Measurements from ENCODE around the gene NAP1L5. TPM values are rescaled to one million over a fixed set of nuclear protein-coding genes. Genes with fewer than 3 reads are reported as not detected.
A peak's percentile ranks its signal among the peaks of the same experiment; 100 is the strongest.

Gene NAP1L5
- total RNA-seq, 2 experiments from 2014 or later: 17.3 to 17.9 TPM

- DNase-seq (no peak), ATAC-seq (ENCODE audit: poor library complexity) (no peak)
- no peak overlapping the region for H3K4me3 Mint-ChIP-seq
- H3K4me3 ChIP-seq (ENCODE audit: low read length): no peak overlapping the region
- CTCF ChIA-PET: no interaction called here
- POLR2A ChIA-PET: no interaction called here
- TF ChIP-seq CTCF (IDR thresholded peaks at IDR 0.05): no peak
- H3K4me1 Mint-ChIP-seq (ENCODE audit: low read depth): peaks cover 4% of the 10 kb centered on the region
- intact Hi-C loops (cut with DNase I, micrococcal nuclease): no loop called here
- no peak overlapping the region for H3K27ac Mint-ChIP-seq
- no peaks in the 10 kb centered on the region for H3K27me3 ChIP-seq (ENCODE audit: control insufficient read depth in 1 of 2, insufficient read depth in 2 of 2, low read length in 2 of 2)
- H3K27ac ChIP-seq (ENCODE audit: low read depth in 1 of 2, low read length in 2 of 2): no peak overlapping the region
- H3K4me1 ChIP-seq (ENCODE audit: insufficient read depth, low read length): no peaks in the 10 kb centered on the region
- no peaks in the 10 kb centered on the region for H3K27me3 Mint-ChIP-seq
- peaks cover 12% of the 10 kb centered on the region for H3K9me3 Mint-ChIP-seq
- H3K36me3 Mint-ChIP-seq (ENCODE audit: low read depth): peaks cover 92% of the 10 kb centered on the region
- peaks cover 5 to 24% of the 10 kb centered on the region in 2 experiments for H3K9me3 ChIP-seq (ENCODE audit: control insufficient read depth in 1 of 2, insufficient read depth in 1 of 2, low read length in 2 of 2)
- H3K36me3 ChIP-seq (ENCODE audit: insufficient read depth, low read length): peaks cover 73% of the 10 kb centered on the region
Observed at GRCh38 chr4:88719381-88719780, 21.8 kb upstream of the NAP1L5 start.

GRCh38 chr4:88718098-88718497 lies 20.5 kb upstream of the NAP1L5 start:
- POLR2A ChIA-PET: no interaction called here
- Histone ChIP-seq H3K4me1 (ENCODE audit: insufficient read depth, low read length) (no peaks in the 10 kb centered on the region), H3K27ac (ENCODE audit: low read depth in 1 of 2, low read length in 2 of 2) (no peak overlapping the region), H3K36me3 (ENCODE audit: insufficient read depth, low read length) (peaks cover 62% of the 10 kb centered on the region), H3K9me3 (ENCODE audit: control insufficient read depth in 1 of 2, insufficient read depth in 1 of 2, low read length in 2 of 2) (peaks cover 5 to 24% of the 10 kb centered on the region in 2 experiments), H3K27me3 (ENCODE audit: control insufficient read depth in 1 of 2, insufficient read depth in 2 of 2, low read length in 2 of 2) (no peaks in the 10 kb centered on the region), H3K4me3 (ENCODE audit: low read length) (no peak overlapping the region)
- CTCF ChIA-PET: no interaction called here
- no peak for TF ChIP-seq CTCF (IDR thresholded peaks at IDR 0.05)
- Mint-ChIP-seq H3K9me3 (peaks cover 13% of the 10 kb centered on the region), H3K36me3 (ENCODE audit: low read depth) (peaks cover 96% of the 10 kb centered on the region), H3K27ac (no peak overlapping the region), H3K4me1 (ENCODE audit: low read depth) (peaks cover 12% of the 10 kb centered on the region), H3K27me3 (no peaks in the 10 kb centered on the region), H3K4me3 (no peak overlapping the region)
- intact Hi-C loops (cut with DNase I, micrococcal nuclease): no loop called here
- no peak for DNase-seq
- no peak for ATAC-seq (ENCODE audit: poor library complexity)

GRCh38 chr4:88713782-88714181 lies 16.2 kb upstream of the NAP1L5 start:
- intact Hi-C loops (cut with DNase I, micrococcal nuclease): no loop called here
- H3K36me3 Mint-ChIP-seq (ENCODE audit: low read depth): peaks cover 100% of the 10 kb centered on the region
- H3K27ac Mint-ChIP-seq: peak overlapping the region; percentile 50

More at GRCh38 chr4:88713782-88714181, 16.2 kb upstream of the NAP1L5 start:
- no peak for TF ChIP-seq CTCF (IDR thresholded peaks at IDR 0.05)
- Mint-ChIP-seq H3K9me3 (peaks cover 16% of the 10 kb centered on the region), H3K4me1 (ENCODE audit: low read depth) (peaks cover 12% of the 10 kb centered on the region), H3K4me3 (no peak overlapping the region), H3K27me3 (no peaks in the 10 kb centered on the region)
- peaks cover 57% of the 10 kb centered on the region for H3K36me3 ChIP-seq (ENCODE audit: insufficient read depth, low read length)
- peaks cover 5 to 24% of the 10 kb centered on the region in 2 experiments for H3K9me3 ChIP-seq (ENCODE audit: control insufficient read depth in 1 of 2, insufficient read depth in 1 of 2, low read length in 2 of 2)
- ChIA-PET CTCF (interaction anchor here (1.8 kb wide), 1 partner anchor 174 kb away, joined by 4 read pairs; no protein-coding TSS in a partner anchor), POLR2A (no interaction called here)
- no peaks in the 10 kb centered on the region for H3K27me3 ChIP-seq (ENCODE audit: control insufficient read depth in 1 of 2, insufficient read depth in 2 of 2, low read length in 2 of 2)
- DNase-seq: no peak
- no peak overlapping the region for H3K4me3 ChIP-seq (ENCODE audit: low read length)
- ATAC-seq (ENCODE audit: poor library complexity): no peak
- no peak overlapping the region for H3K27ac ChIP-seq (ENCODE audit: low read depth in 1 of 2, low read length in 2 of 2)
- H3K4me1 ChIP-seq (ENCODE audit: insufficient read depth, low read length): no peaks in the 10 kb centered on the region
